Measurements from ENCODE around the gene TBX3.

The TBX3 gene

GRCh38 chr12:114702462-114702861, 18.5 kb upstream of the TBX3 start:
- POLR2A ChIA-PET (ENCODE audit: low non-redundant PET) = no interaction called here
- no peak for DNase-seq (ENCODE audit: low spot score)
- H3K27ac ChIP-seq = no peak overlapping the region
- CTCF ChIA-PET = no interaction called here
- no peak for TF ChIP-seq CTCF (conservative IDR thresholded peaks at IDR 0.05; ENCODE audit: low read depth)

- DNase-seq (ENCODE audit: low spot score) = no peak
- ChIA-PET POLR2A (ENCODE audit: low non-redundant PET) (no interaction called here), CTCF (interaction anchor here (0.6 kb wide), 1 partner anchor 1280 kb away, joined by 3 read pairs; no protein-coding TSS in a partner anchor)
- H3K27ac ChIP-seq = no peak overlapping the region
- no peak for TF ChIP-seq CTCF (conservative IDR thresholded peaks at IDR 0.05; ENCODE audit: low read depth)
Observed at GRCh38 chr12:114701553-114701952, 17.6 kb upstream of the TBX3 start.

- DNase-seq (ENCODE audit: low spot score) = no peak
- no peak for TF ChIP-seq CTCF (conservative IDR thresholded peaks at IDR 0.05; ENCODE audit: low read depth)
- H3K27ac ChIP-seq = no peak overlapping the region
- ChIA-PET CTCF (no interaction called here), POLR2A (ENCODE audit: low non-redundant PET) (no interaction called here)
Observed at GRCh38 chr12:114701104-114701414, 17.1 kb upstream of the TBX3 start.

- ChIA-PET CTCF (no interaction called here), POLR2A (ENCODE audit: low non-redundant PET) (no interaction called here)
Observed at GRCh38 chr12:114700392-114701103, 16.6 kb upstream of the TBX3 start.

GRCh38 chr12:114698566-114699163, 14.7 kb upstream of the TBX3 start:
- ChIA-PET POLR2A (ENCODE audit: low non-redundant PET) (no interaction called here), CTCF (no interaction called here)
- no peak for DNase-seq (ENCODE audit: low spot score)
- H3K27ac ChIP-seq = no peak overlapping the region
- TF ChIP-seq CTCF (conservative IDR thresholded peaks at IDR 0.05; ENCODE audit: low read depth) = no peak

More at GRCh38 chr12:114700392-114701103, 16.6 kb upstream of the TBX3 start:
- H3K27ac ChIP-seq = no peak overlapping the region
- TF ChIP-seq CTCF (conservative IDR thresholded peaks at IDR 0.05; ENCODE audit: low read depth) = no peak
- DNase-seq (ENCODE audit: low spot score) = no peak

- no peak for TF ChIP-seq CTCF (conservative IDR thresholded peaks at IDR 0.05; ENCODE audit: low read depth)
- ChIA-PET POLR2A (ENCODE audit: low non-redundant PET) (no interaction called here), CTCF (no interaction called here)
- no peak overlapping the region for H3K27ac ChIP-seq
- DNase-seq (ENCODE audit: low spot score) = no peak
Observed at GRCh38 chr12:114697741-114698565, 14.0 kb upstream of the TBX3 start.
